Astrocyte of the cerebellum (primary cell): ENCODE measurements around the gene SERP1.

Experiments
- DNase-seq: peaks from one replicate; pipeline ENCODE4 v3.0.0-alpha.2; 2011; ENCODE audit warnings: low read depth
- H3K4me3 ChIP-seq: 2 replicates; pipeline ENCODE4 v1.5.1; 2011; ENCODE audit warnings: mild to moderate bottlenecking, low read depth, low read length, moderate library complexity
- CTCF ChIP-seq: IDR thresholded peaks from 2 replicates; pipeline ENCODE4 v1.5.1; 2012; ENCODE audit warnings: low read length, low read depth, moderate library complexity, mild to moderate bottlenecking; ENCODE audit errors: missing control alignments
- in situ Hi-C: cut with HindIII; loops from 2 replicates; pipeline ENCODE4 v1.10.0; 2017; ENCODE audit warnings: low sequenced_read_pairs

SERP1 gene

DNA sequence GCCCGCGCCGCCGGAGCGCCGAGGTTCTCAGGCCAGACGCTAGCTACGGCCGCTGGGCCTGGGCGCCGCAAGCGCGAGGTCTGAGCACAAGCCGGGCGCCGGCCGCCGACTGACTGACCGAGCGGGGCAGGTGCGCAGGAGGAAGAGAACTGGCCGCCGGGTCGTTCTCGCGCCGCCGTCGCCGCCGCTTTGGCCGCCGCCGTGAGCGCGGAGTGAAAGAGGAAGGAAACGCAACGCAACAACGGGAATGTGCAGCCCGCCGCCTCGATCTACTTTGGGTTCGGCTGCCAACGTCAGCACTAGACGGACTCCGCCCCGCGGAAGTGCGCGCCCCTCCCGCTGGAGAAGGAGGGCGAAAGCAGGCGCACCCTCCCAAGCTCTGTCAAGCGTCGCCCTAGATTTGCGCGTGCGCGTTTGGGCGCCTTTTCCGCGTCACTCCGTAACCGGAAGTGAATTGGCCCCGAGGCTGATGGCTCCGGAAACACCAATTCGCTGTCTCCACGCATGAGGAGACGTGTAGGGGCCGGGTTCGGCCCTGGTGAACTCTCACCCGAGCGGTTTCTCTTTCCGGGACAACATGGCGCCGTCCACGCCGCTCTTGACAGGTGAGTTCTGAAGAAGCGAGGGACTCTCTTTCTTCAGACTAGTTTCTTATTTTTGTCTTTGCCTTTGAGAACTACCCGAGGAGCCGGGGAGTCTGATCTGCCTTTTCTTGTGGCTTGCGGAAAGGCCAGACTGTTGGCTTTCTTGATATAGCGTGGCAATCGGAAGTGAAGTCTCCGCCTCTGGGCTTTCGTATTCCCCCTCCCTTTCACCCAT, at the start of gene SERP1, which contains the start of gene EIF2A:
Gene SERP1, minus strand, starts transcription at position 271 of the 819 bp plus-strand sequence. CDS start 361 bp downstream, outside the sequence.
Gene EIF2A, plus strand, starts transcription at position 562 of the 819 bp plus-strand sequence. Its CDS starts 16 bp downstream, at position 578.
- TF ChIP-seq CTCF, result no peak
- in situ Hi-C loops, result no loop called here
- peak within 1 kb of the TSS; percentile 88 for H3K4me3 ChIP-seq
- DNase-seq, result peak; percentile 99

DNA sequence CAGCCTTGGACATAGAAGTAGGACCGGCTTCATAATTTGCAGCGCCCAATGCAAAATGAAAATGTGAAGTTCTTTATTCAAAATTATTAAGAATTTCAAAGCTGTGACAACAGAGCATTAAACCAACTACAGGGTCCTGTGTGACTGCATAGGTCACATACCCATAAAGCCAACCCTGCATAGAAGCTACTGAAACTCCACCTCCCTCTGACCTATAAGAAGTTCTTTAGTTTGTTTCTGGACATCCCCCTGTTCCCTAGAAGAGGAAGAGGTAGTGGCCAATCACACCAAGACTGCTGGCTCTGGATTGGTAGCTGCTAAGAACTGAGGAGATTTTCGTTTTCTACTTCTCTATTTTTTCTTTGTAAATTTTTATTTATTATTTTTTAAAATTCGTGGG, 47.9 kb upstream of the SERP1 start:
- H3K4me3 ChIP-seq, result no peak overlapping the region
- TF ChIP-seq CTCF, result no peak
- in situ Hi-C loops, result no loop called here
- no peak for DNase-seq

DNA sequence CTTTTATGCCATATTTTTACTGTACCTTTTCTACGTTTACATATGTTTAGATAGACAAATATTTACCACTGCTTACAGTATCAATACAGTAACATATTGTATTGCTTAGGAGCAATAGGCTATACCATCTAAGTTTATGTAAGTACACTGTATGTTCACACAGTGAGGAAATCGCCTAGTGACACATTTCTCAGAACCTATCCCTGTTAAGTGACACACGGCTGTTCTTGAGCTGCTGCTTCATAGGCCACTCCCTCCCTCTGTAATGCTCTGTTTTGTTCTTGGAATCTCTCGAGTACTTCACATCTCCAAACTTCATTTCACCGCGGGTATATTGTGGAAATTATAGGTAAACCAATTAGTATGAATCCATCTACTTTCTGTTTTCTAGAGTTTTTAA, 43.5 kb upstream of the SERP1 start:
- no peak for TF ChIP-seq CTCF
- DNase-seq, result no peak
- H3K4me3 ChIP-seq, result no peak overlapping the region
- in situ Hi-C loops, result no loop called here

GRCh38 chr3:150588027-150588830, 41.9 kb upstream of the SERP1 start:
- TF ChIP-seq CTCF, result no peak
- H3K4me3 ChIP-seq, result no peak overlapping the region
- in situ Hi-C loops, result no loop called here
- DNase-seq, result no peak

DNA sequence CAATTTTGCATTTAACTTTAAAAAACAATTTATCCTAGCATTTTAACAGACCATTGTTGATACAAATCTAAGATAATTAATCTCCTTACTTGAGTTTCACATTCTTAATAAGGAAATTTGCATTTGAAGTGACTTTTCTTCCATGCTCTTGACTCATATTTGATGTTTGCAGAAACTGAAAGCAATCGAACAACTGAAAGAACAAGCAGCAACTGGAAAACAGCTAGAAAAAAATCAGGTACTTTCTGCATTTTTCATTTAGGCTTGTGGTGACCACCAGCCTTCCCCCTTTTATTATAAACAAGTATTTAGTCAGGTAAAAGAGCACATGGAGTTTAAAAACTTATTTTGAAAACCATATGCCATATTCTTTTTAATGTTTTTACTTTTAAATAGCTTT, 36.7 kb upstream of the SERP1 start:
- in situ Hi-C loops, result no loop called here
- no peak overlapping the region for H3K4me3 ChIP-seq
- no peak for TF ChIP-seq CTCF
- DNase-seq, result no peak

DNA sequence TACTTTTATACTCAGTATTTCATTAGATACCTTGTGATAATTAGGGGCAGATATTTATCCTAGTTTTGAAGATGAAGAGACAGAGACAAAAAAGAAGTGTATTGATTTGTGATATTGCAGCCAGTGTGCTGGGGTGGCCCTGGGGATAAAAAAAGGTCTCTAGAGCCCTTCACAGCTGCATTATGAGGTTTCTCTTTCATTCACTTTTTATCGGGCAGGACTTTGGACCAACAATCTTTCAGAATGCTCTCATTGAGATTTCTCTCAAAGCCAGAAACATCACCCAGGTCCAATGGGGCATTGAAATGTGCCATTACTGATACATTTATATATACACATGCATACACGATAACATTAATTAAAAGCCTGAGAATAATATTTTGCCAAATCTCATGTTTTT, 36.3 kb upstream of the SERP1 start:
- H3K4me3 ChIP-seq, result no peak overlapping the region
- in situ Hi-C loops, result no loop called here
- DNase-seq, result no peak
- no peak for TF ChIP-seq CTCF
